Esophagus squamous epithelium (tissue), 4 donors: ENCODE data around the gene SLC2A4.

ENCODE experiments used
- POLR2A ChIP-seq, 4 donors: fragments of 450-650 bp; IDR thresholded peaks; one replicate each; pipeline ENCODE4 v1.6.1; 2017; ENCODE audit warnings: antibody characterized with exemption in 4 of 4, mild to moderate bottlenecking in 4 of 4, moderate library complexity in 3 of 4
- TF ChIP-seq, protein P1 (sequence below), 6 experiments: fragments of 450-650 bp in 4 of 6; fragments of 200-600 bp in 2 of 6; sonication (generic) in 2 of 6; IDR thresholded peaks; one replicate each; pipeline ENCODE4 v1.5.1; 2016 to 2019; ENCODE audit warnings: antibody characterized with exemption in 6 of 6, mild to moderate bottlenecking in 4 of 6, moderate library complexity in 4 of 6

DNA sequence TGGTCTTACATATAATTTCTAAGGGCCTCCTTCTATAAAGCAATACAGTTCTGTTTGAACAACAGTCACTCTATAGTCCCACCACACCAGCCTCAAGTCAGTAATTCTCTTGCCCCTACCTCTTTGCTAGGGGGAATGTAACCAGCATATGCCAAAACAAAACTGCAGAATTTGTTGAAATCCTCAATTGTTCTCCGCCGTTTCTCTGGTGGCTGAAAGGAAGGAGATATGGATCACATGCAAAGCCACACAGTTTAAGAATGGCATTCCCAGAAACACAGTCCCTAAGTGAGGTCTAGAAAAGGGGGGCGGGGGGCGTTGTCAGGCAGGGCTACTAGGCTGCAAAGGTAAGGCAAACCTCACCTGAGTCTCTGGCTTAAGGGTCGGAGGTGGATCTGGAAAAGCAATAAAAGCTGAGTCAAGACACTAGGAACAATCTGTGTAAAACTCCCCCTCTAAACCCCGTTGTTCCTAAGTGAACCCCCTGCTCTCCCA, 44.2 kb upstream of the SLC2A4 start:
- TF ChIP-seq, protein P1, sequence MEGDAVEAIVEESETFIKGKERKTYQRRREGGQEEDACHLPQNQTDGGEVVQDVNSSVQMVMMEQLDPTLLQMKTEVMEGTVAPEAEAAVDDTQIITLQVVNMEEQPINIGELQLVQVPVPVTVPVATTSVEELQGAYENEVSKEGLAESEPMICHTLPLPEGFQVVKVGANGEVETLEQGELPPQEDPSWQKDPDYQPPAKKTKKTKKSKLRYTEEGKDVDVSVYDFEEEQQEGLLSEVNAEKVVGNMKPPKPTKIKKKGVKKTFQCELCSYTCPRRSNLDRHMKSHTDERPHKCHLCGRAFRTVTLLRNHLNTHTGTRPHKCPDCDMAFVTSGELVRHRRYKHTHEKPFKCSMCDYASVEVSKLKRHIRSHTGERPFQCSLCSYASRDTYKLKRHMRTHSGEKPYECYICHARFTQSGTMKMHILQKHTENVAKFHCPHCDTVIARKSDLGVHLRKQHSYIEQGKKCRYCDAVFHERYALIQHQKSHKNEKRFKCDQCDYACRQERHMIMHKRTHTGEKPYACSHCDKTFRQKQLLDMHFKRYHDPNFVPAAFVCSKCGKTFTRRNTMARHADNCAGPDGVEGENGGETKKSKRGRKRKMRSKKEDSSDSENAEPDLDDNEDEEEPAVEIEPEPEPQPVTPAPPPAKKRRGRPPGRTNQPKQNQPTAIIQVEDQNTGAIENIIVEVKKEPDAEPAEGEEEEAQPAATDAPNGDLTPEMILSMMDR (IDR thresholded peaks at IDR 0.05) = no peak
- no peak for TF ChIP-seq POLR2A (IDR thresholded peaks at IDR 0.05)
